SU-DHL-6 (cell line): ENCODE measurements around the gene FKBP5.

Experiments used
- H2AFZ ChIP-seq: fragments of 200-600 bp; sonication (generic); 2 replicates; pipeline ENCODE4 v1.6.1; 2014; ENCODE audit warnings: low read depth, mild to moderate bottlenecking, moderate library complexity, mixed read lengths, antibody characterized with exemption, low read length; ENCODE audit not compliant: severe bottlenecking
- H3F3A ChIP-seq: fragments of 200-600 bp; shearing (Covaris generic); 2 replicates; pipeline ENCODE4 v1.6.0; 2016; ENCODE audit warnings: antibody characterized with exemption, mild to moderate bottlenecking; ENCODE audit not compliant: insufficient read depth
- H3K27ac ChIP-seq: fragments of 200-600 bp; sonication (generic); 2 replicates; pipeline ENCODE4 v1.5.1; 2016; ENCODE audit warnings: low read depth, mild to moderate bottlenecking, low read length, moderate library complexity, mixed read lengths
- H3K27me3 ChIP-seq: fragments of 200-600 bp; sonication (generic), shearing (Covaris generic); 2 replicates; pipeline ENCODE4 v1.6.0; 2014; ENCODE audit warnings: mild to moderate bottlenecking, low read length
- H3K36me3 ChIP-seq: fragments of 200-600 bp; sonication (generic); 2 replicates; pipeline ENCODE4 v1.6.1; 2014; ENCODE audit warnings: mild to moderate bottlenecking, low read length, mixed read lengths
- H3K4me2 ChIP-seq: fragments of 300-600, 200-600 bp; shearing (Covaris generic), sonication (generic); 2 replicates; pipeline ENCODE4 v1.6.0; 2014; ENCODE audit warnings: low read length, low read depth, mild to moderate bottlenecking; ENCODE audit not compliant: poor library complexity, severe bottlenecking
- H3K4me3 ChIP-seq: fragments of 200-600 bp; sonication (generic); 2 replicates; pipeline ENCODE4 v1.5.1; 2014; ENCODE audit warnings: antibody characterized with exemption, low read length, mild to moderate bottlenecking, mixed read lengths; ENCODE audit not compliant: insufficient read depth, poor library complexity, severe bottlenecking
- H3K79me2 ChIP-seq: fragments of 200-600 bp; sonication (generic); 2 replicates; pipeline ENCODE4 v1.6.1; 2014; ENCODE audit warnings: mild to moderate bottlenecking, low read length, moderate library complexity; ENCODE audit not compliant: insufficient read depth
- H3K9ac ChIP-seq: fragments of 200-600 bp; sonication (generic); 2 replicates; pipeline ENCODE4 v1.7.0; 2014; ENCODE audit warnings: mild to moderate bottlenecking, low read length
- H3K9me2 ChIP-seq: fragments of 200-600 bp; sonication (generic); replicated peaks from 2 replicates; pipeline ENCODE4 v1.6.1; 2014; ENCODE audit warnings: low read length; ENCODE audit not compliant: insufficient read depth
- H3K9me3 ChIP-seq: fragments of 200-600 bp; sonication (generic); 2 replicates; pipeline ENCODE4 v1.6.1; 2014; ENCODE audit warnings: low read length, mixed read lengths; ENCODE audit not compliant: insufficient read depth
- H4K20me1 ChIP-seq: fragments of 200-600 bp; sonication (generic); 2 replicates; pipeline ENCODE4 v1.6.1; 2014; ENCODE audit warnings: low read depth, mild to moderate bottlenecking, antibody characterized with exemption, low read length, moderate library complexity, mixed read lengths
- EZH2phosphoT487 ChIP-seq: fragments of 200-600 bp; sonication (generic), shearing (Covaris generic); conservative IDR thresholded peaks from 2 replicates; pipeline ENCODE4 v1.6.1; 2018; ENCODE audit warnings: mild to moderate bottlenecking, antibody characterized with exemption, low read length, moderate library complexity, mixed read lengths
- TF ChIP-seq, protein P1 (sequence below): fragments of 200-600 bp; sonication (generic); IDR thresholded peaks from one replicate; pipeline ENCODE4 v1.5.1; 2017; ENCODE audit warnings: antibody characterized with exemption, mild to moderate bottlenecking, low read length, moderate library complexity; ENCODE audit not compliant: insufficient read depth, poor library complexity, severe bottlenecking

Gene FKBP5

DNA sequence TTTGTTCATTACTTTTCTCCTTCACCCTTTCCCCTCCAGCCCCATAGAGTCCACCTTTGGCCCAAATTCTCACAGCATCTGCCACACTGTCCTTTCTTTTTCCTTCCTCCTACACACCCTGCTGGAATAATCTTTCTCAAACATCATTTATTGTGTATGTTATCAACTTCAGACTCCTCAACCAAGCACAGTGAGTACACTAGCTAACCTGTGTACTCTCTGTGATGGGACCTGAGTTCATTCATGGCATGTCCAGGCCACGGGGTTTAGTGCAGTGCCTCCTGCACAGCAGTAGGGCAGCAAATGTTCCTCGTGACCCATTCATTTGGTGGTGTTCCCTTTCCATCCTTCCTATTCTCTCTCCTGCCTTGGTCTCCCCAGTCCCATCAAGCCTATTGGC is 41.0 kb upstream of the FKBP5 start:
- Histone ChIP-seq H4K20me1 (no peaks in the 10 kb centered on the region), H3K4me2 (peak overlapping the region; percentile 59), H3K9me2 (no peaks in the 10 kb centered on the region), H3K27ac (peak overlapping the region; percentile 93), H3K27me3 (no peaks in the 10 kb centered on the region), H2AFZ (peak overlapping the region; percentile 1), H3F3A (peaks cover 55% of the 10 kb centered on the region), H3K9ac (peak overlapping the region; percentile 76), H3K79me2 (no peaks in the 10 kb centered on the region), H3K4me3 (no peak overlapping the region), H3K9me3 (no peaks in the 10 kb centered on the region), H3K36me3 (no peaks in the 10 kb centered on the region)
- TF ChIP-seq, protein P1, sequence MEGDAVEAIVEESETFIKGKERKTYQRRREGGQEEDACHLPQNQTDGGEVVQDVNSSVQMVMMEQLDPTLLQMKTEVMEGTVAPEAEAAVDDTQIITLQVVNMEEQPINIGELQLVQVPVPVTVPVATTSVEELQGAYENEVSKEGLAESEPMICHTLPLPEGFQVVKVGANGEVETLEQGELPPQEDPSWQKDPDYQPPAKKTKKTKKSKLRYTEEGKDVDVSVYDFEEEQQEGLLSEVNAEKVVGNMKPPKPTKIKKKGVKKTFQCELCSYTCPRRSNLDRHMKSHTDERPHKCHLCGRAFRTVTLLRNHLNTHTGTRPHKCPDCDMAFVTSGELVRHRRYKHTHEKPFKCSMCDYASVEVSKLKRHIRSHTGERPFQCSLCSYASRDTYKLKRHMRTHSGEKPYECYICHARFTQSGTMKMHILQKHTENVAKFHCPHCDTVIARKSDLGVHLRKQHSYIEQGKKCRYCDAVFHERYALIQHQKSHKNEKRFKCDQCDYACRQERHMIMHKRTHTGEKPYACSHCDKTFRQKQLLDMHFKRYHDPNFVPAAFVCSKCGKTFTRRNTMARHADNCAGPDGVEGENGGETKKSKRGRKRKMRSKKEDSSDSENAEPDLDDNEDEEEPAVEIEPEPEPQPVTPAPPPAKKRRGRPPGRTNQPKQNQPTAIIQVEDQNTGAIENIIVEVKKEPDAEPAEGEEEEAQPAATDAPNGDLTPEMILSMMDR, result no peak
- no peak for TF ChIP-seq EZH2phosphoT487

GRCh38 chr6:35728683-35729678 is 40.3 kb upstream of the FKBP5 start:
- H3K9ac ChIP-seq, result peak overlapping the region; percentile 76
- TF ChIP-seq, protein P1, result peak; percentile 63
- no peak for TF ChIP-seq EZH2phosphoT487
- H4K20me1 ChIP-seq, result no peaks in the 10 kb centered on the region
- no peaks in the 10 kb centered on the region for H3K36me3 ChIP-seq
- H3K9me3 ChIP-seq, result no peaks in the 10 kb centered on the region
- H3K79me2 ChIP-seq, result no peaks in the 10 kb centered on the region
- peak overlapping the region; percentile 22 for H2AFZ ChIP-seq
- peak overlapping the region; percentile 59 for H3K4me2 ChIP-seq
- peaks cover 55% of the 10 kb centered on the region for H3F3A ChIP-seq
- H3K27me3 ChIP-seq, result no peaks in the 10 kb centered on the region
- H3K9me2 ChIP-seq, result no peaks in the 10 kb centered on the region
- H3K27ac ChIP-seq, result peak overlapping the region; percentile 93
- peak overlapping the region; percentile 22 for H3K4me3 ChIP-seq

GRCh38 chr6:35727935-35728682 is 39.4 kb upstream of the FKBP5 start:
- Histone ChIP-seq H3K9ac (peak overlapping the region; percentile 76), H2AFZ (peak overlapping the region; percentile 80), H3K9me2 (no peaks in the 10 kb centered on the region), H4K20me1 (no peaks in the 10 kb centered on the region), H3F3A (peaks cover 55% of the 10 kb centered on the region), H3K36me3 (no peaks in the 10 kb centered on the region), H3K9me3 (no peaks in the 10 kb centered on the region), H3K79me2 (no peaks in the 10 kb centered on the region), H3K4me3 (peak overlapping the region; percentile 58), H3K4me2 (peak overlapping the region; percentile 78), H3K27me3 (no peaks in the 10 kb centered on the region), H3K27ac (peak overlapping the region; percentile 93)
- no peak for TF ChIP-seq EZH2phosphoT487
- TF ChIP-seq, protein P1, result no peak
